Fibroblast of skin of left biceps (primary cell): ENCODE data around the gene KRTAP4-9.
"Not testable (repeated sequence)": the region's sequence is repeated elsewhere in the genome, so short reads cannot be mapped to it uniquely, and the experiment has no call there.

Experiments
- DNase-seq, 2 experiments: peaks; one replicate each; pipeline ENCODE4 v3.0.0-alpha.2; 2013; ENCODE audit warnings: low read depth in 2 of 2

The KRTAP4-9 gene

DNA sequence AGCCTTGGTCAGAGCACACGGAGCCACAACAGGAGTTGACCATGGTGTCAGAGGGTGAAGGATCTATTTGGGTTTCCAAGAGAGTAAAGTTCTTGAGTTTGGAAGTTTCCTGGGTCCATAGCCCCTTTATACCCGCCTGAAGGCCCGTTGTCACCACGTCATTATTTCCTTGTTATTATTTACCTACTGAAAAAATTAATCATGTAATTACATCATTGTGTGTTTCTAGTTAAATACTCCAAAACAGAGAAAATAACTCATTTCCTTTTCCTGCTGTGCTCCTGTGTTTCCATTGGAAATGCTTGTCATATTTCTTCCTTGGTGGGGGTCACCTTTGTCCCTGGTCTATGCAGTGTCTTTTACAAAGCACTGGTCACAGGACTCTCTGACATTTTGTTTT lies 7.1 kb upstream of the KRTAP4-9 start, which contains the start of gene KRTAP4-8:
Gene KRTAP4-8 (minus strand): TSS at position 101 of the 400 bp plus-strand sequence. CDS start 58 bp downstream, at position 43.
- DNase-seq: no peak

DNA sequence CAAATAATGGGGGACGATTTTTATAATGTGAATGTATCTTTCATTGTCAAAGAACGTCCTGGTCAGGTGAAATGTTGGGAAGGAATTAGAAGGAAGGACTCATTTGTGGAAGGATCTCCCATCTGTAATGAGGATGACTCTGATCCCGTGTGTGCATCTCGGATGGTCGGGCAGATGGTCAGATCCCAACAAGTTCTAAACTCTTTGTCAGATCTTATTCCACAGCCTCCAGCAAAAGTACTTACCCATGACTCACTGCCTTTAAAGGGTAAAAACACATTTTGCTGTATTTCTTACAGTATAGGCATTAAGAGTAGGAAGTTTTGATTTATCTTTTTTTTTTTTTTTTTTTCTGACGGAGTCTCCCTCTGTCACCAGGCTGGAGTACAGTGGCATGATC lies 6.7 kb upstream of the KRTAP4-9 start:
- DNase-seq: no peak

DNA sequence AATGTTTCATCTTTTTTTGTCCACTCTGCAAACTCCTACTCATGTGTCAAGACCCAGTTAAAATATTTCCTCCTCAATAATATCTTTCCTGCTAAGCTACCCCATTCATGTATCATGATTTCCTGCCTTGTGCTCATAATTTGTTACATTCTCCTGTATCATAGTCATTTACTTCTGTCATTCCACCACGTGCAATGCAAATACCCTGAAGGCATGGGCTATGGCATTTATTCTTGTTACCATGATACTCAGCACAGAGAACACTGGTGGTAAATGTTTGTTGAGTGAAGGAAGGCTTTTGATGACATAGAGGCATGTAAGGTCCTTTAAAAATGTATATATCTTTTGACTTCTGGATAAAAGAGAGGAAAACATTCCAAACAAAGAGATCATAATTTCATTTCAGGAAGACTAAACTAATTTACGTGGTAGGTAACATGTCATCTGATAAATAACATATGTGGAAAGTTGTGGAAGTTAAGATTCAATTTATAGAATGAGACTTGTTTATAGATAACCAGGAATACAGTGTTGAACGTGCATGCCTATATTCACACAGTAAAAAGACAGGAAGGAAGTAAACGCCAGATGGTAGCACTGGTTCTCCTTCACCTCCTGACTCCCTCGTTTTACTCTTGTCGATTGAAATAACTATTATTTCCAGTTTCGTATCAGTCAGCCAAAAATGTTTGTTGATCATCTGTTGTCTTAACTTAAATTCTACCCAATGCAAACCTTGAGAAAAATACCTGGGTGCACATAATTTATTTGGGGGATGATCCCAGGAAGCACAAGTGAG lies 5.3 kb upstream of the KRTAP4-9 start:
- DNase-seq: peak; percentile 59

DNA sequence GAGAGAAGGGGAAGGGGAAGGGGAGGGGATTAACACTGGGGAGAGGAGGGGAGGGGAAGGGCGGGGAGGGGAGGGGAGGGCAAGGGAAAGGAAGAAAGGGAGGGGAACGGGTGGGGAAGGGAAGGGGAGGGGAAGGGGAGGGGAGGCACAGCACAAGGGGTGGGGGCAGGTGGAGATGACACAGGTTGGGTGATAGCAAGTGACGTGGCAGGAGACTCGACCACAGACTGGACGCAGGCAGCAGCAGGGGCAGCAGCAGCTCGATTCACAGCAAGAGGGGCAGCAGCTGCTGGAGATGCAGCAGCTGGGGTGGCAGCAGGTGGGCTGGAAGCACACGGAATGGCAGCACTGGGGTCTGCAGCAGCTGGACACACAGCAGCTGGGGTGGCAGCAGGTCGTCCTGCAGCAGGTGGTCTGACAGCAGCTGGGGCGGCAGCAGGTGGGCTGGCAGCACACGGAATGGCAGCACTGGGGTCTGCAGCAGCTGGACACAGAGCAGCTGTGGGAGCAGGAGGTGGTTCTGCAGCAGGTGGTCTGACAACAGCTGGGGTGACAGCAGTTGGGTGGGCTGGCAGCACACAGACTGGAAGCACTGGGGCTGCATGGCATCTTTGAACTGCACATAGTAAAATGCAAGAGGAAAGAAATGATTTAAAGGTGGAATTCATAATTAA lies 3.5 kb upstream of the KRTAP4-9 start, which contains the start of gene KRTAP4-16:
Gene KRTAP4-16 (minus strand): TSS at position 624 of the 674 bp plus-strand sequence. CDS start 0 bp downstream, at position 624.
- no peak for DNase-seq

DNA sequence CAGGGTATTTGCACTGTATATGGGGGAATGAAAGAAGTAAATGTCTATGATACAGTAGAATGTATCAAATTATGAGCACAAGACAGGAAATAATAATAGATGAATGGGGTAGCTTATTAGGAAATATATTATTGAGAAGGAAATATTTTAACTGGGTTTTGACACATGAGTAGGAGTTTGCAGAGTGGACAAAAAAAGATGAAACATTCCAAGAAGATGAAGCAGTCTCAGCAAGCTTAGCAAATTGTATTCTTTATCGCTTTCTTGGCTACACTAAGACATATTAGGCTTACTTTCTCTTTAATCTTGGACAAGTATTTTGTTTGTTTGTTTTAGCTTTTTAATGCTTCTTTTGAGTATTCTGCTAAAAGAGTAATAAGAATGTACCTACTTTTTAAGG lies 1.3 kb upstream of the KRTAP4-9 start:
- no peak for DNase-seq

DNA sequence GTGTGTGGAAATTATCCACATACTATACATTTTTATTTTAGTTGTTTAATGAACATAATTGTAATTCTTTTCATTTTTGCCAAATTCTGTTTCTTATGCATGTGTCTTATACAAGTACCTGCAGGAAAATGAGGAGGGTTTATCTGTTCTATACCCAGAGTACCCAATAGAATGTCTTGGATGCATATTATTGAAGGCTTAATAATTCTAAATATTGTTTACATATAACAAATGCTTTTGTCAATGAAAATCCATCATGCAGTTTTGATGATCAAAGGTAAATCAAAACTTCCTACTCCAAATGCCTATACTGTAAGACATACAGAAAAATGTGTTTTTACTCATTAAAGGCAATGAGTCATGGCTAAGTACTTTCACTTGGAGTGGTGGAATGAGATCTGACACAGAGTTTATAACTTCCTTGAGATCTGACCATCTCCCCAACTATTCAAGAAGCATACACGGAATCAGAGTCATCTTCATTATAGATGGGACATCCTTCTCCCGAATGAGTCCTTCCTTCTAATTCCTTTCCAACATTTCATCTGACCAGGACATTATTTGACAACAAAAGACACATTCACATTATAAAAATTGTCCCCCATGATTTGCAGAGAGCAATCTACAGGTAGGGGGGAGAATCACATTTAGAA lies 677 bp upstream of the KRTAP4-9 start:
- DNase-seq: not testable (repeated sequence)

DNA sequence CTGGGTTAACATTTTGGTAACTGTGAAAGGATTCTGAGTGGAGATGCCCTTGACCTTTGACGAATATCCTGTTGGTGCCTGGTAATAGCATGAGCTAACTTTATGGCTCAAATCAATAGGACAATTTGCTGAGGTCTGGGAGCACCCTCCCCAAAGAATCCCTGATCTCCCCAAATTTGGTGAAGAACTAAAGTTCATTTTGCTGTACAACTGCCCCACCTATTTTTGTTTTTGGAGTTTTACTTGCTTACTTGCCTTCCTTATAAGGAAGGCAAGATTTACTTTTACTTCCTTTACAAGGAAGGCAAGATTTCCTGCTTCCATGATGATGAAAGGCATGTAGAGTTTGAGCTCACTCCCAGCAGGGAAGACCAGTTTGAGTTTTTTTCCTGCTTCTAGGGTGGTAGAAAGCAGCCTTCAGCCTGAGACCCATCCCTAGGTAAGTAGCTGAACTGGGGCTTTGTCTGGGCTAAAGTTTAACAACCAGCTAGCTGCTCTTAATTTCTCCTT lies 2.8 kb downstream of the KRTAP4-9 start:
- DNase-seq: no peak

DNA sequence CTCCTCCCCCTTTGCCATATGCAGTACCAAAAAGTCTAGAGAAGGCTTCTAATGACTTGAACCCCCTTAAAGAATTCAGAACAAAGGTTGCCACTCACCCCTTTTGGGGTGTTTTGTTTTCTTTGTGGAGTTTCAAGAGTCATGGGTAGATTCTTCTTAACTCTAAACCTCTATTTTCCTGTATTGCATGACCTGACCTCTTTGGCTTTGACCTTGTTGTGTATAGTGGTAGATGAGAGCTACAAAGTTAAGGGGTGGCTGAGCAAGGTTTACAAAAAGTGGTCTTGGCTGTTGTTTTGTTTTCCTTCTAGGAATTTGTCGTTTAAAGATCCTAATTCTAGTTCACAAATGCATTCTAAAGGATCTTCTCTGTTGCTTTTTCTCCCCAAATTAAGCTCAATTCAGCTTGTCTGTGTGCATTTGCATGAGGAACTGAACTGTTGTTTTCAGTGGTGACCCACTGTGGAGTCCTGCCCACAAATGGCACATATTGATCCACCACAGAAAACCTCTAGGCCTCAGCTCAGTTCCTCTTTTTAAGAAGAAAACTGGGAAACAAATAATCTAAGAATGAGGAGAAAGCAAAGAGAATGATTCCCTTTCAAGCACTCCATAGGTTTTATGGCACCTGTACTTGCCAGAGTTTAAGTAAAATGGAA lies 3.7 kb downstream of the KRTAP4-9 start:
- DNase-seq: not testable (repeated sequence)

DNA sequence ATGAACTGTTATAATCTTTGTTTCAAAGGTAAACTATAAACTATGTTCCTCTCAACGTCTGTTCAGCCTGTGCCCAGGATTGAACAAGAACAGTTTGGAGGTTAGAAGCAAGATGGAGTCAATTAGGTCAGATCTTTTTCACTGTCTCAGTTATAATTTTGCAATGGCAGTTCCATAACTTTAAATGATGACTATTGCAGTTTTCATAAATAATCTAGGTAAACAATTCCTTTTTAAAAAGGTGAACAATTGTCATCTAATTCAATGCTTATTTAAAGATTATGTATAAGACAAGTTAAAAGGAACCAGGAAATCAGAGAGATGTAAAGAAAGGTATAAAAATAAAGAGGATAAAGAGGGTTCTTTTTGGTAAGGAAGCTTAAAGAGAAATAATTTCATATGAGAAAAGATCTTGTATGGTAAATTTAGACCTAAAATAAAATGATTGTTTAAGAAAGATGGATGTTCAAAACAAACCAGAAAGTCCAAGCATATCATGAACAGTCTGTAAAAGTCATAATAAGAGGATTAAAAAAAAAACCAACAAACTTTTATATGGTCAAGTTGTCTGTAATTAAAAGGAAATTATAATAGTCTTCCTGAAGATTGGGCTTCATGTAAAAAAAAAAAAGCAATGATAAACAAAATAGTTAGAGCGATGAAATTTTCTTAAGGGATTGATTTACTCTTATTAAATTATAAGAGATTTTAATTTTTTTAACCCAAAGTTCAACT lies 6.1 kb downstream of the KRTAP4-9 start:
- DNase-seq: no peak

DNA sequence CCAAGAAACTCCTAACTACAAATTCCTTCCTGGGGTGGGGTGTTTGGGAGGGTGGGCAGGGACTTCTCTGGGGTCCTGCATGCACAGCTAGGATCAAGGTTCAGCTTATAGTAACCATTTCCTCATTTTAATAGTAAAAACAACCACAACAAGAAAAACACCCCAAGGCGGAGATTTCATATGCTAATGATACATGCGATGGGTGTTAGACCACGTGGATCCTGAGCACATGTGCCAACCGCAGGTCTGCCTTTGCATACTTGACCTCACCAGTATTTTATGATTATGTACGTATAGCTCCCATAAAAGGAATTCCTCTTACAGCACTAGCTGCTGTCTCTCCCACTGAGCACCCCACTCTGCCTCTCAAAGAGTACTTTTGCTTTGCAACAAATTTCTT lies 11.1 kb downstream of the KRTAP4-9 start:
- DNase-seq: no peak

DNA sequence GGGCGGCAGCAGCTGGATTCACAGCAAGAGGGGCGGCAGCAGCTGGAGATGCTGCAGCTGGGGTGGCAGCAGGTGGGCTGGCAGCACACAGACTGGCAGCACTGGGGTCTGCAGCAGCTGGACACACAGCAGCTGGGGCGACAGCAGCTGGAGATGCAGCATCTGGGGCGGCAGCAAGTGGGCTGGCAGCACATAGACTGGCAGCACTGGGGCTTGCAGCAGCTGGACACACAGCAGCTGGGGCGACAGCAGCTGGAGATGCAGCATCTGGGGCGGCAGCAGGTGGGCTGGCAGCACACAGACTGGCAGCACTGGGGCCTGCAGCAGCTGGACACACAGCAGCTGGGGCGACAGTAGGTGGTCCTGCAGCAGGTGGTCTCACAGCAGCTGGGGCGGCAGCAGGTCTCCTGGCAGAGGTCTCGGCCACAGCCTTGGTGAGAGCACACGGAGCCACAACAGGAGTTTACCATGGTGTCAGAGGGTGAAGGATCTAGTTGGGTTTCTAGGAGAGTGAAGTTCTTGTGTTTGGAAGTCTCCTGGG lies 12.7 kb downstream of the KRTAP4-9 start, which contains the start of gene KRTAP4-11:
Gene KRTAP4-11 (minus strand): TSS at position 528 of the 541 bp plus-strand sequence. CDS start 58 bp downstream, at position 470.
- DNase-seq: not testable (repeated sequence)

DNA sequence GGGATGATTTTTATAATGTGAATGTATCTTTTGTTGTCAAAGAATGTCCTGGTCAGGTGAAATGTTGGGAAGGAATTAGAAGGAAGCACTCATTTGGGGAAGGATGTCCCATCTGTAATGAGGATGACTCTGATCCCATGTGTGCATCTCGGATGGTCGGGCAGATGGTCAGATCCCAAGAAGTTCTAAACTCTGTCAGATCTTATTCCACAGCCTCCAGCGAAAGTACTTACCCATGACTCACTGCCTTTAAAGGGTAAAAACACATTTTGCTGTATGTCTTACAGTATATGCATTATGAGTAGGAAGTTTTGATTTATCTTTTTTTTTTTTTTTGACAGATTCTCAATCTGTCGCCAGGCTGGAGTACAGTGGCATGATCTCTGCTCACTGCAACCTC lies 13.5 kb downstream of the KRTAP4-9 start:
- no peak for DNase-seq

DNA sequence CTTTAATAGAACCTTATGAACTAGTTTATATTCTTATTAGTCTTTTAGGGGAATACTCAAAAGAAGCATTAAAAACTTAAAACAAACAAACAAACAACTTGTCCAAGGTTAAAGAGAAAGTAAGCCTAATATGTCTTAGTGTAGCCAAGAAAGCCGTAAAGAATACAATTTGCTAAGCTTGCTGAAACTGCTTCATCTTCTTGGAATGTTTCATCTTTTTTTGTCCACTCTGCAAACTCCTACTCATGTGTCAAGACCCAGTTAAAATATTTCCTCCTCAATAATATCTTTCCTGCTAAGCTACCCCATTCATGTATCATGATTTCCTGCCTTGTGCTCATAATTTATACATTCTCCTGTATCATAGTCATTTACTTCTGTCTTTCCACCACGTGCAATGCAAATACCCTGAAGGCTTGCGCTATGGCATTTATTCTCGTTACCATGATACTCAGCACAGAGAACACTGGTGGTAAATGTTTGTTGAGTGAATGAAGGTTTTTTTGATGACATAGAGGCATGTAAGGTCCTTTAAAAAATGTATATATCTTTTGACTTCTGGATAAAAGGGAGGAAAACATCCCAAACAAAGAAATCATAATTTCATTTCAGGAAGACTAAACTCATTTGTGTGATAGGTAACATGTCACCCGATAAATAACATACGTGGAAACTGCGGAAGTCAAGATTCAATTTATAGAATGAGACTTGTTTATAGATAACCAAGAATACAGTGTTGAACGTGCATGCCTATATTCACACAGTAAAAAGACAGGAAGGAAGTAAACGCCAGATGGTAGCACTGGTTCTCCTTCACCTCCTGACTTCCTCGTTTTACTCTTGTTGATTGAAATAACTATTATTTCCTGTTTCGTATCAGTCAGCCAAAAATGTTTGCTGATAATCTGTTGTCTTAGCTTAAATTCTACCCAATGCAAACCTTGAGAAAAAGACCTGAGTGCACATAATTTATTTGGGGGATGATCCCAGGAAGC lies 14.8 kb downstream of the KRTAP4-9 start:
- not testable (repeated sequence) for DNase-seq

DNA sequence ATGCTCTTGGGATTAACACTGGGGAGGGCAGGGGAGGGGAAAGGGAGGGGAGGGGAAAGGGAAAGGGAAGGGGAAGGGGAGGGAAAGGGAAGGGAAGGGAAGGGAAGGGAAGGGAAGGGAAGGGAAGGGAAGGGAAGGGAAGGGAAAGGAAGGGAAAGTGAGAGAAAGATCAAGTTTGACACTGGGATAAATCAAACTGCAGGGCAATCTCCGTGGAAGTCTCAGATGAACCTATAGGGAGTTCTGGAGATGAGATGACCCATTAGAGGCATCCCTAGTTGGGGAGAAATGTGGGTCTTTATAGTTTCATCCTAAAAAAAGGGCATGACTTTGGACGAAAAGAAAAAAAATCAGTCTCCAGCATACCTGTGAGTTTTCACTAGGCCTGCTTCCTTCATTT lies 16.6 kb downstream of the KRTAP4-9 start:
- DNase-seq: no peak

DNA sequence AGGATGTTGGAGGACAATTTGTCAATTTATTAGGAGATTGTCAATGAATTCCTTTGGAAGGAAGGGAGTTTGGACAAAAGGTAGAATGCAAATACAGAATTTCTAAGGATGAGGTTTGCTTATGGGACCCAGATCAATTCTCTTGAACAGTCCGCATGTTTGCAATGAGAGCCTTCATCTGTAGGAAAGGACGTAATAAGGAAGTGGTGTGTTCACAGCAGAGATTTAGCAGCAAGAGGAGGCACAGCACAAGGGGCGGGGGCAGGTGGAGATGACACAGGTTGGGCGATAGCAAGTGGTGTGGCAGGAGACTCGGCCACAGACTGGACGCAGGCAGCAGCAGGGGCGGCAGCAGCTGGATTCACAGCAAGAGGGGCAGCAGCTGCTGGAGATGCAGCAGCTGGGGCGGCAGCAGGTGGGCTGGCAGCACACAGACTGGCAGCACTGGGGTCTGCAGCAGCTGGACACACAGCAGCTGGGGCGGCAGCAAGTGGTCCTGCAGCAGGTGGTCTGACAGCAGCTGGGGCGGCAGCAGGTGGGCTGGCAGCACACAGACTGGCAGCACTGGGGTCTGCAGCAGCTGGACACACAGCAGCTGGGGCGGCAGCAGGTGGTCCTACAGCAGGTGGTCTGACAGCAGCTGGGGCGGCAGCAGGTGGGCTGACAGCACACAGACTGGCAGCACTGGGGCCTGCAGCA lies 18.3 kb downstream of the KRTAP4-9 start:
- DNase-seq: not testable (repeated sequence)

DNA sequence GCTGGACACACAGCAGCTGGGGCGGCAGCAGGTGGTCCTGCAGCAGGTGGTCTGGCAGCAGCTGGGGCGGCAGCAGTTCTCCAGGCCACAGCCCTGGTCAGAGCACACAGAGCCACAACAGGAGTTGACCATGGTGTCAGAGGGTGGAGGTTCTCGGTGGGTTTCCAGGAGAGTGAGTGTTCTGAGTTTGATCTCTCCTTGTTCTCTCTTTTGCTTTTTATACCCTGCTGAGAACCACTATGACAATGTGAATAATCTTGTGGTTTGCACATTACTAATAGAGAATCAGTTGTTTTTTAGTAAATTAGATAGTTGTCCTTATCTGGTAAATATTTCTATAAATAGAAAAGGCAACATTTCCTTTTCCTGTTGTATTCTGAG lies 18.8 kb downstream of the KRTAP4-9 start, which contains the start of gene KRTAP4-12:
Gene KRTAP4-12 (minus strand): TSS at position 192 of the 381 bp plus-strand sequence. CDS start 60 bp downstream, at position 132.
- DNase-seq: not testable (repeated sequence)

DNA sequence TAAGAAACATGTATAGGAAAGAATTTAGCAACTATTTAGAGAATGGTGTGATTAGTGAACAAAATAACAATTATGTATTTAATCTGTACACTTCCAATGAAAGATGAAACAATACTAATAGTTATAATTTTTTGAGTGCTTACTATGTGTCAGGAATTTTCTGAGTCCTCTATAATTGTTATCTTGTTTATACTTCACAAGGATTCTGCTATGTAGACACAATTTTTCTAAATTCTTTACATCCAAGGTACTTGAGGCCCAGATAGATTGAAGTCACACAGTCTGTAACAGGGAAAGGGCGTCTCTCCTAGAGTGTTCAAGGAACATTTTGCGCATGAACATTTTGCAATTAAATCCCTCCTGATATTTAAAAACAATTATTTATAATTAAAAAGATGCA lies 19.9 kb downstream of the KRTAP4-9 start:
- DNase-seq: no peak

DNA sequence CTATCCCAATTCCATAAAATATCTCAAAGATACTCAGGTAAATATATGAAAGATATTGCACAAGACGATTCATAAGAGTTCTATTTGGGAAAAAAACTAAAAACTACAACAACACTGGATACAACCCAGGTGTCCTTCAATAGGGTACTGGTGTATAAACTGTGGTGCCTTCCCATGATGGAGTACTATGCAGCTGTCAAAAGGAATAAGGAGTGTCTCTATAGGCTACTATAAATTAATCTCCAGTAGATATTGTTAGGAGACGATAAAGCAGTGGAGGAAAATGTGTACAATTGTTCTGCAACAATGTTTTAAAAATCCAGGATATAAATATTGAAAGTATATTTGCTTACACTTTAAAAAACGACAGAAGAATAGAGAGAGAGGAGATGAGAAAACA lies 21.2 kb downstream of the KRTAP4-9 start:
- no peak for DNase-seq

DNA sequence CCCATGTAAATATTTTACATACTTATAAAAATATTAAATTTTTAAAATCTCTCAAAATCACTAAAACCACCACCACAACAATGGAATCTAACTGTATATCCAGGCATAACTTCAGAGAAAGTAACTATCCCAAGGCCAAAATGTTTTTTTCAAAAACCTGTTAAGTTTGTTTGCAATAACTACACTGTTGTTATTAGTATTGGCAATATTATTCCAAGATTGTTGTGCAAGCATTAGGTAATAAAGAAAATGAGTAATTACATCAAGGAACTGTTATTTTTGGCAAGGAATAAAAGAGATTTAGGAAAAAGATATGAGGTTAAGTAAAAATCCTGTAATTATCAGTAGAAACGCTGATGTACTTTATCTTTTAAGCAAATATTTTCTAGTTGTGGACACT lies 22.2 kb downstream of the KRTAP4-9 start:
- DNase-seq: no peak
